GM15510 (cell line): ENCODE data around the gene DYNLL2.

Experiments used
- POLR2A ChIP-seq: IDR thresholded peaks from 3 replicates; pipeline ENCODE4 v1.6.1; 2011; ENCODE audit warnings: borderline replicate concordance; ENCODE audit not compliant: insufficient read length; ENCODE audit errors: extremely low read depth

DYNLL2 gene

DNA sequence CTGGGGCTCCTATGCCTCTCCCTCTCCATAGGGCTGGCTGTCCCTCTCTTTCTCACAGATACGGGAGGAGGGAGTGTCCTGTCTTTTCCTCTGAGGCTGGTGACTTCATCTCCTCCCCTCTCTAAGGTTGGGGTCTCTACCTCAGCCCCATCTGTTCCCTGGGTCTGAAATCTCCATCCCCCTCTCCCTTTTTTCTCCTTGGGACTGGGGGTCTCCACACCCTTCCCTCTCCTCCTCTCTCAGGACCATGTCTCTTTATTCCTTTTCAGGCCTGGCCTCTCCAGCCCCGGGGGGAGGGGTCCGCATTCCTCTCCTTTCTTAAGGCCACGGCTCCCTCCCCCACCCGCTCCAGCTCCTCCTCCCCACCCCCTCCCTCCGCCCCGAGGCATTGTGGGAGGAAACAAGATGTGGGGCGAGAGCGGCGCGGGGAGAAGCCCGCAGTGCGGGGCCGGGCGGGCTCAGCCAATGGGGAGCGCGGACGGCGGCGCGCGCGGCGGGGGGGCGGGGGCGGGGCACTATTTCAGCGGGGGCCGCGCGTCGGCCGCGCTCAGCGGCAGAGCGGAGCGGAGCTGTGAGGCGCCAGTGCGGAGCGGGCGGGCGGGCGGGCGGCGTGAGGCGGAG, at the start of gene DYNLL2:
Gene DYNLL2, plus strand, starts transcription at position 550 of the 621 bp plus-strand sequence. CDS start 3,672 bp downstream, outside the sequence.
- TF ChIP-seq POLR2A, result peak; percentile 83

DNA sequence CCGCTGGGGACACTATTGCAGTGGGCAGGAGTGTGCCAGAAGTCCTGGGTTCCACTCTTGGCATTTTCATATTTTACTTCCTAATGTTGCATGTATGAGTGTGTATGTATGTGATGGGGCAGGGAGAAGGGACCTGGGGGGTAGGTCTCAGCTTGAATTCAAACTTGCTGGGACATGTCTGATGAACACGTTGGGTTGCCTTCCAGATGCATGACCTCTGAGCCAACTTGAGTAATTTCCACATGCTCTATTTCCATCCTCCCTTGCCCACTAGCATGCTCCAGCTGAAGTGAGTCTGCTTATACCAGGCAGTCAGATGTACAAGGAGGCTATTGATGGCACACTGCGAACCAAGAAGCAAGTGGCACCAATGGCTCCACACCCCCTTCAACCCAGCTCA, 43.2 kb upstream of the DYNLL2 start:
- TF ChIP-seq POLR2A, result no peak

DNA sequence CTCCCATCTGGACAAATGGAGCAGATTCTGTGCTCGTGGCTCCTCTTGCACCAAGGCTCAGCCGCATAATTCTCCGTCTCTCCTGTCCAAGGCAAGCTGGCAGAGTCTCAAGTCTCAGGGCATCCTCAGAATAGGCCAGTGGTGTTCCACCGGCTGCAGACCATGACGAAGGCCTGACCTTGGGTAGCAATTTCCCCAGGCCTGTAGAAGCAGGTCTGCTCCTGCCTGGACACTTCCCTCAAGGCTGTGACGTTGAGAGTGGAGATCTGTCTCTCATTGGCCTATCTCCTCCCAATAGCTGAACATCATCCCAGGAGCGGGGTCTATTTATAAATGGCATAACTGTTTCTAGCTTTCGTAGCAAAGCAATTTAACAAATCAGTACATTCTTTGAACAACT, 42.8 kb upstream of the DYNLL2 start:
- TF ChIP-seq POLR2A, result no peak

DNA sequence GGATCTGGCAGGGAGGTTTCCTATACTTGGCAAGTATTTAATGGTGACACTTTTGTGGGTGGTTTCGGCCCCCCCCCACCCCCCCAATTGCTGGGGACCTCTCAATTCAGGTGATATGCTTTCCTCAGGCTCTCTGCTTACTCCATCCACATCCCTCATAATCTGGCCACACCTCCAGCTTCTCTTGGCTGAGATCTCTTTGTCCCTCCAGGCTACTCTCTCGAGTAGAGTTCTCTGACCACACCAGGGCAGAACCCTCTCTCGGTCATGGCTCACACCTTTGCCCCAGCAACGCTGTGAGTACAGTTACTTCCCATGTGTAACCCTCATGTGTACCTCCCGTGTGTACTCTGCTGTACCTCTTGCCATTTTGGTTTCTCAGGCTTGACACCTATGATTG, 42.1 kb upstream of the DYNLL2 start:
- no peak for TF ChIP-seq POLR2A

DNA sequence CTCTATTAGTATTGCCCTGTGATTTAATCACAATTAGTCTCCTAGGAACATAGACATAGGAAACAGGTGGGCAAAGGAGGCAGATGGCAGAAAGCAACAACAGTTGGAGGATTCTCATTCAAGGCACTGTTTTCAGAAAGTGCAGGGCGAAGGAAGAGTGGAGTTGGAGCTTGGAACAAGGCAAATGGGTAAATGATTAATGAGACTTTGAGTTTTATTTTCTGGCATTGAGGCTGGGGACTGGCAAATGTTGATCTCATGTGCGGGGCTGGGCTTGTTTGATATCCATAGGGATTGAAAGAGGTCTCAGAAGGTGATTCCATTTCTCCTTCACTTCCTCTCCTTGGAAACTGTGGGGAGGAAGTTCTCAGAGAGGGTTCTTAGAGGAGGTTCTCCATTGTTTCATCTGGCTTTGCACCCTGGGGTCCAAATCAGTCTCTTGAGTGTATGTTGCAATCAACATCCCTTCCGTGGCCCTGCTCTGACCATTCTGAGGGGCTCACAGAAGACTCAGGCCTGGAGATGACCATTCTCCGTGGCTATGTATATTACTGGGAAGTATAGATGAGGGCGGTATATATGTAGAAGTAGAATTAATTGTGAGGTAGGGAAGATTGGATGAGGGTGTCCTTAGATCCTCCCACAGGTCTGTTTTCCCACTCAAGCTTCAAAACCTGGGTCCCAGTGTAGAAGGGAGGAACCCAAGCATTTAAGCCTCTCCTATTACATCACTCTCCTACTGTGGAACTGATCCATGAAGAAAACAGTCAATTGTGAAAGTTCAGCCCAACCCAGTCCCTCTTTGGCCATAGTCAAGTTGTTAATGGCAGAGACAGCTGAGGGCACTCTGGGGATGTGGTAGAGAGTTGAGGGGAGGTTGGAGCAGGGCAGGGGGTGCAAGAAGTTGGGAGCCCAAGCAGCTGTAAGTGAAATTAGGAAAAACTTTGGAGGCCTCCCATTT, 39.7 kb upstream of the DYNLL2 start:
- no peak for TF ChIP-seq POLR2A

DNA sequence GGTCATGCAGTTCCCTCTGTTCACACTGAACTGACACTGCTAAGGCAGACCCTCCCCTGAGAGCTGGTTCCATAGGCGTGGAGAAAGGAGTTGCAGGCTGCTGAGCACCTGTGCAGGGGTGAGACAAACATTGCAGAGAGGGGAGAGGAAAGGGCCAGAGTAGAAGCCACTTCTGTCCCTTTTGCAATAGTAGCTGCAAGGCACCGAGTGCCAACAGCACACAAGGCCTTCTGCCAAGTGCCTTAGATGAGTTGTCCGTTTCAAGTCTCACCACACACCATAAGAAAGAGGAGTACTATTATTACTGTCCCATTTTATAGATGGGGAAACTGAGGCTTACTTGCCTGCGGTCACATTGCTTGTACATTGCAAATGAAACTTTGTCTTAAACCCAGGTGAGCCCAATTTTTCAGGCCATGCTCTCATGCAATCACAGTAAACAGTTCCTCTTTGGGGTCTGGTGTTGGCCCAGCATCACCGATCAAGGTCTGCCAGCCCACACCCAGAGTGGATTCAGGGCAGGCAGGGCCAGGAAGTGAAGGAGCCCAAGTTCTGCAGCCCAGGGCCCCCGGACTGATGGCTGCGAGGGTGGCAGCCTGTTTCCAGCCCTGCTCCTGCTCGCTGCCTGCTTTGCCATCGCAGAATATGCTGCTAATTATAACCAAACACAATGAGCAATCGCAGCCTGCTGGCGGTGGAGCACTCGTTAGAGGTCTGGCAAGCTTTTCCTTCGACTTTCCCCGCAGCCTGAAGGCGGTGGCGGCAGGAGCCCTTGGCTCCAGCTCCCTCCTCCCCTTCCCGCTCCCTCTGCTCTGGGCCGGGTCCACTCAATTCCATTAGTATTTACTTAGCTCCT, 36.8 kb upstream of the DYNLL2 start:
- TF ChIP-seq POLR2A, result no peak

DNA sequence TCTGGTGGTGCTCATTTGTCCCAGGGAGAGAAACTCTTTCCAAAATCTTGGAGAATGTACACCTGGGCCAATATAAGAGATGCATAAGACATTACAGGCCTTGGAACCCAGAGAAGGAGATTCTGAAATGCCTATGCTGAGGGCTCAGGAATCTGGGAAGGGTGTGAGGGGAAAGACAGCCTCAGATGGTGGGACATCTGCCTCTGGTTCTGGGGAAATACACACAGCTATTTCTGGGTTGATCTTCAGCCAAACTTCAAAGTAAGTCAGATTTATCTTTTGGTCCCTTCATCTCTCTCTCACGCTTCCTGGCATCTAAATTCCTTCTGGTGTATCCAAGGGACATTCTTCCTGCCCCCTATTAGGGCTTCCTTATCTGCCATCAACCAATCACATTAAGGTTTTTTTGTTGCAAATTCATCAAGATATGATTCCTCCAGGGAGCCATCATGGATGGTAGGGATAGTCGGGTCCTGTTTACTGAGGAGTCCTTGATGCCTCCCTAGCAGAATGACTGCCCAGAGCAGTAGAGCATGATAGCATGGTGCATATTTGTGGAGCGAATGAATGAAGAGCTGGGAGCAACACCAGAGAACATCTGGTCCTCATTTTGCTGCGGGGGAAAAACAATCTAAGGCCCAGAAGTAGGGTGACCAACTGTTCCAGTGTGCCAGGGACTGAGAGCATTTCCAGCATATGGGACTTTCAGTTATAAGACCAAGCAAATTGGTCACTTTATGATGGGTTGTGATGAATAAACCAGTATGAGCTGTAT, 35.7 kb upstream of the DYNLL2 start:
- TF ChIP-seq POLR2A, result no peak

DNA sequence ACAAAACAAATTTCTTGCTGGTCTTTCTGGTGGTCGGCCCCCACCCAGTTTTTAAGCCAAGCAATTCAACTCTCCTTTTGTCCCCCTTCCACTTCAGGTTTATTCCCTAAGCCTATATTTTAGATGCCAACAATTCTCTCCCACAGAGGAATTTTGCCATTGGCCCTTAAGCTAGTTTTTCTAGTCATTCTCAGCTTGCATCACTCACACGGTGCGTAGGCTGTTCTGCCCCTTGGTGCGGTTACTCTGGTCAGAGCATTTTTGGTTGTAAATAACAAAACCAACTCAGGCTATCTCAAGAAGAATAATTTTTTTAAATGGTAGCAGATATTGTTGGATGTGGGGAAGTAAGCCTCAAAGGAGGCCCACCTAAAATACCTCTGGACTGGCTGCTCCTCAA, 33.7 kb upstream of the DYNLL2 start:
- TF ChIP-seq POLR2A, result no peak

DNA sequence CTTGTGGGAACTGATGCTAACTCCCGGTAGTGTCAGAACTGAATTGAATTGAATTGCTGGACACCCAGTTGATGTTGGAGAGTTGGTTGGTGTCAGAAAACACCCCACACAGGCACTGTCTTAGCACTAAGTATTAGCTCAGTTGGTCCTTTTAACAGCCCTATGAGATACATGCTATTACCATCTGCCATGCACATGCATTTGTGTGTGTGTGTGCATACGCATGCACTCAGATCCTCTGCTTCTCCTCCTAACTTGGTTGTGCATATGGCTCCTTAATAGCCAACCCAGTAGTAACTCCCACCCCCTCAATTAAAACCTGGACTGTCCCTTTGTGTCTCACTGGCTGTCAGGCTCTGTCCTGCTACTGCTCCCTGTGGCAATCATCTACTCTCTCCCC, 32.3 kb upstream of the DYNLL2 start:
- TF ChIP-seq POLR2A, result no peak

DNA sequence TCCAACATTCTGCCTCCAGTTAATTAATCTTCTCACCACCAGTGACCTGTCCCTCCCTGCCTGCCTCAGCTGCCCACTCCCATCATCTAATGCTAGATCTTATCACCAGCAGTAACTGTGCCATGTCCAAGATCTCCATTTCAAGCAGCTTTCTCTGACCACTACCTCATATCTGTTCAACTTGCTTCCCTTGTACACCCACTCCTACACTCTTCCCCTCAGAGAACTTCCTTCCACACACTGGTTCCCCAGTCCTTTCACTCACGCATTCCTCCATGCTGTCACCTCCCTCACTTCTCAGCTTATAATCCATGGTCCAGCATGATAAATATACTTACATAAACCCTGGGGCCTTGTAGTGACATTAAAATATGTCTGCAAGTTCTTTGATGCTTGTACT, 31.8 kb upstream of the DYNLL2 start:
- no peak for TF ChIP-seq POLR2A

DNA sequence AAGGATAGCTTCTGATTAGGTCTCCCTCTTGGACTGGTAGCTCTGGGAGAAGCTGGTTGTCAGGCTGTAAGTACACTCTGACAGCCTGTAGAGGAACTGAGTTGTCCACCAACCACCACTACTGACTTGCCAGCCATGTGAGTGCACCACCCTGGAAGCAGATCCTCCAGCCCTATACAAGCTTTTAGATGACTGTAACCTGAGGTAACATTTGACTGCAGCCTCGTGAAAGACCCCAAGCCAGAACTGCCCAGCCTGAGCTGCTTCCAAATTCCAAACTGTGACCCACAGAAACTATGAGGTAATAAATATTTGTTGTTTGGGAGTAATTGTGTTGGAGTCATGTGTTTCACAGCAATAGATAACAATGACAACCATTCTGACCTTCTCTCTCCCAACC, 30.8 kb upstream of the DYNLL2 start:
- TF ChIP-seq POLR2A, result no peak

DNA sequence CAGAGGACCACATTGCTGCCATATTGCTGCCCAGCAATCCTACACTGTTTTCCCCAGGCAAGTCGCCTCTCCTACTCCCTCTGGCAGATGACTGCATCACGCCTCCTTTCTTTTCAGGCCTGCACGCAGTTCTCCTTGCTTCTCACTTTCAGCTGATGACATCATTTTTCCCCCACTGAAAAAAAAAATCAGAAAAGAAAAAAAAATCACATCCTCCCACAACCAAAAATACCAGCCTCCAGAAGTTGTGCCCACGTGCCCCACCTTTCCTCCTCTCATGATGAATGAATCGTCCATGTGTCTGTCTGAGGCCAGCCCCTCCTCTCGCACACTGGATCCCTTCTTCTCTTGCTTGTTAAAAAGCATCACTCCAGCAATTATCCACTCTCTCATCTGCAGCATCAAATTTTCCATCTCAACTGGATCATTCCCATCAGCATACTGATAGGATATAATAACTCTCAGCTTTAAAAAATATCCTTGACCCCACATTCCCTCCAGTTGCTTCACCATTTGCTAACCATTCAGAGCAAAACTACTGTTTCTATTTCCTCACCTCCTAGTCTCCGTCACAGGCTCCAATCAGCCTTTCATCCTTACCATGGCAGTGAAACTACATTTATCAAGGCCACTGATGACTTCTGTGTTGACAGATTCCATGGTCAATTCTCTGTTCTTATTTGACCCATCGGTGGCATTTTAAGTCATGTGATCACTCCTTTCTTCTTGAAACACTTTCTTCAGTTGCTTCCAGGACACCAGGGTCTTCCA, 30.1 kb upstream of the DYNLL2 start:
- TF ChIP-seq POLR2A, result no peak

DNA sequence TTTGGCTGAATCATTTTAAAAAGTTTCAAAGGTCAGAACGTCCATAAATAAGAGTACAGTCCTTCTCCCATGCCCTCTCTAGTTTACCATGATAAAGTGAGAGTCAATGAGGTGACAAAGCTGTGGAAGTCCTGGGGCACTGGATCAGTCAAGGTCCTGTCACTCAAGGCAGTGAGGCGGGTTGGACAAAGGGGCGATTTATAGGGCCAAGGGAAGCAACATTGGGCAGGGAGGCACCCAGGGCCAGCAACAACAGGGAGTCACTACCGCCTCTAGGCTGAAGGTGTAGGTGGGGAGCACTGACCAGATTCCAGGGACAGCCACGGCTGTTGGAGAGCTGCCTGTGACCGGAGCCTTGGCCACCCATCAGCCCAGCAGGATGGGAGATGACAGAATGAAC, 28.6 kb upstream of the DYNLL2 start:
- TF ChIP-seq POLR2A, result no peak

DNA sequence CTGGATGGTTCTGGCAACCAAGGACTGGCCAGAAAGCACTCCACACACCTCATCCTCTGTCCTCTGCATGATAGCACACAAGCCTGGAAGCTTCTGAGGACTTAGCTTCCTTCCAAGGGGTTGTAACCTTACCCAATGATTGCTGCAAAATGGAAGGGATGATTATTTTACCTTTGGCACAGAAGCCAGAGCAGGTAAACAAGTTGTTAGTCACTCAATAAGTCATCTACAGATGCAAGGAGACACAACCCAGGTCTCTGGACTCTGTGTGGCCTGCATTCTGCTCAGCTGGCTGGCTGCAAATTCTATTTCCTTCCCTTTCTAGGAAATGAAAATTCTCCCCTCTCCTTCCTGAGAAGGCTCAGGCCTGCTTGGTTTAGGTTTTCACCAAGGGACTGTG, 26.7 kb upstream of the DYNLL2 start:
- no peak for TF ChIP-seq POLR2A

DNA sequence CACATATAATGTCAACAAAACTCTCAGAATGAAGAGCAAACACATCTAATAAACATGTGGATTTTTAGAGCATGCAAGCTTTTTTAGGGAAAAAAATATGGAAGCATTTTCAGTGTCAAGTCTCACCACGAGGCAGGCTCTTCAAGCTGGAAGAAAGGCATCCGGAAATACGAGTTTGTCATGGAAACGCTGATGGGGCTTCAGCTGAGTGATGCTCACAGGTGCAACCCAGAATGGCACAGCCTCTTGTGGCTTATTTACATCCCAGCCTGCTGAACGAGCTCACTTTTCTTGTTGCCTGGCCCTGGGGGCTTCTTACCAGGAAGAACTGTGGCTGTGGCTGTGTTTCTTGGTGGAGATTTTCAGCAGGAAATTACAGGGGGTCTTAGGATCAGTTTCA, 24.1 kb upstream of the DYNLL2 start:
- TF ChIP-seq POLR2A, result no peak
